H9 (cell line): ENCODE measurements around the gene AFG1L. TPM values are rescaled to one million over a fixed set of nuclear protein-coding genes. Genes with fewer than 3 reads are reported as not detected.

Source experiments
- DNase-seq: peaks from one replicate; pipeline ENCODE4 v3.0.0-alpha.2; 2017
- H2AFZ ChIP-seq: one replicate; pipeline ENCODE4 v1.6.1; 2013; ENCODE audit warnings: mild to moderate bottlenecking, low read length, control low read depth, moderate library complexity
- H2AK5ac ChIP-seq: 2 replicates; pipeline ENCODE4 v1.6.1; 2013; ENCODE audit warnings: low read length, control low read depth, mixed read lengths; ENCODE audit not compliant: insufficient read length
- H2BK120ac ChIP-seq: one replicate; pipeline ENCODE4 v1.6.1; 2013; ENCODE audit warnings: low read depth, mild to moderate bottlenecking, low read length, control low read depth, inconsistent platforms; ENCODE audit not compliant: poor library complexity, severe bottlenecking
- H2BK12ac ChIP-seq: 2 replicates; pipeline ENCODE4 v1.6.1; 2013; ENCODE audit warnings: low read length, control low read depth, mixed read lengths, low read depth; ENCODE audit not compliant: insufficient read length
- H2BK15ac ChIP-seq: 2 replicates; pipeline ENCODE4 v1.6.1; 2013; ENCODE audit warnings: low read depth, low read length, control low read depth
- H2BK20ac ChIP-seq: one replicate; pipeline ENCODE4 v1.6.1; 2013; ENCODE audit warnings: low read depth, mild to moderate bottlenecking, low read length, control low read depth, inconsistent platforms; ENCODE audit not compliant: poor library complexity, severe bottlenecking
- H2BK5ac ChIP-seq: 2 replicates; pipeline ENCODE4 v1.6.1; 2013; ENCODE audit warnings: low read length, control low read depth, mixed read lengths; ENCODE audit not compliant: insufficient read length
- H3K14ac ChIP-seq: 2 replicates; pipeline ENCODE4 v1.6.1; 2013; ENCODE audit warnings: low read length, control low read depth; ENCODE audit not compliant: insufficient read depth
- H3K18ac ChIP-seq: 2 replicates; pipeline ENCODE4 v1.6.1; 2013; ENCODE audit warnings: low read depth, mild to moderate bottlenecking, mixed read lengths, low read length, control low read depth; ENCODE audit not compliant: insufficient read length
- H3K23ac ChIP-seq: 2 replicates; pipeline ENCODE4 v1.6.1; 2013; ENCODE audit warnings: low read length, control low read depth, mixed read lengths, low read depth; ENCODE audit not compliant: insufficient read length
- H3K23me2 ChIP-seq: 2 replicates; pipeline ENCODE4 v1.6.1; 2013; ENCODE audit warnings: low read depth, mild to moderate bottlenecking, mixed read lengths, low read length, control low read depth; ENCODE audit not compliant: insufficient read length, poor library complexity, severe bottlenecking
- H3K27ac ChIP-seq: 2 replicates; pipeline ENCODE4 v1.5.1; 2013; ENCODE audit warnings: low read length, control low read depth, mixed read lengths, low read depth; ENCODE audit not compliant: insufficient read length
- H3K27me3 ChIP-seq: 2 replicates; pipeline ENCODE4 v1.6.1; 2013; ENCODE audit warnings: low read length, control low read depth, inconsistent platforms; ENCODE audit not compliant: insufficient read depth
- H3K4ac ChIP-seq: 2 replicates; pipeline ENCODE4 v1.6.1; 2013; ENCODE audit warnings: low read depth, mild to moderate bottlenecking, control low read depth, inconsistent platforms, low read length, moderate library complexity
- H3K4me1 ChIP-seq: 2 replicates; pipeline ENCODE4 v1.6.1; 2013; ENCODE audit warnings: low read length, control low read depth, inconsistent platforms; ENCODE audit not compliant: insufficient read depth
- H3K4me2 ChIP-seq: 2 replicates; pipeline ENCODE4 v1.6.1; 2013; ENCODE audit warnings: low read length, control low read depth, mixed read lengths; ENCODE audit not compliant: insufficient read length, insufficient read depth
- H3K56ac ChIP-seq: 2 replicates; pipeline ENCODE4 v1.6.1; 2013; ENCODE audit warnings: low read depth, mild to moderate bottlenecking, mixed read lengths, low read length, control low read depth; ENCODE audit not compliant: insufficient read length
- H3K79me1 ChIP-seq: 2 replicates; pipeline ENCODE4 v1.6.1; 2013; ENCODE audit warnings: low read depth, mild to moderate bottlenecking, moderate library complexity, low read length, control low read depth, inconsistent platforms; ENCODE audit not compliant: insufficient read depth, poor library complexity, severe bottlenecking
- H3K79me2 ChIP-seq: 2 replicates; pipeline ENCODE4 v1.6.1; 2013; ENCODE audit warnings: low read length, control low read depth, inconsistent platforms; ENCODE audit not compliant: insufficient read depth
- H3K9ac ChIP-seq: 2 replicates; pipeline ENCODE4 v1.6.1; 2013; ENCODE audit warnings: low read length, control low read depth, mixed read lengths; ENCODE audit not compliant: insufficient read length; ENCODE audit errors: extremely low read depth
- H3K9me3 ChIP-seq: one replicate; pipeline ENCODE4 v1.6.1; 2013; ENCODE audit warnings: low read depth, low read length, inconsistent platforms; ENCODE audit not compliant: control insufficient read depth
- H3T11ph ChIP-seq: one replicate; pipeline ENCODE4 v1.6.1; 2013; ENCODE audit warnings: mild to moderate bottlenecking, low read length, control low read depth, inconsistent platforms
- H4K20me1 ChIP-seq: one replicate; pipeline ENCODE4 v1.6.1; 2013; ENCODE audit not compliant: control insufficient read depth, insufficient read length, insufficient read depth
- H4K5ac ChIP-seq: 2 replicates; pipeline ENCODE4 v1.6.1; 2013; ENCODE audit warnings: low read depth, mild to moderate bottlenecking, mixed read lengths, low read length, control low read depth; ENCODE audit not compliant: insufficient read length
- H4K8ac ChIP-seq: replicated peaks from 2 replicates; pipeline ENCODE4 v1.6.1; 2013; ENCODE audit warnings: low read length, control low read depth, mixed read lengths, low read depth; ENCODE audit not compliant: insufficient read length
- H4K91ac ChIP-seq: 2 replicates; pipeline ENCODE4 v1.6.1; 2013; ENCODE audit warnings: low read depth, mild to moderate bottlenecking, moderate library complexity, mixed read lengths, low read length, control low read depth; ENCODE audit not compliant: insufficient read length
- H3K27ac Mint-ChIP-seq, 3 experiments: 2 replicates in 2 of 3; 3 replicates in 1 of 3; pipeline ENCODE4 v1.8.0; 2020 to 2021; ENCODE audit warnings: mixed read lengths in 3 of 3, mild to moderate bottlenecking in 1 of 3, moderate library complexity in 1 of 3
- H3K27me3 Mint-ChIP-seq: 2 replicates; pipeline ENCODE4 v1.8.0; 2021; ENCODE audit warnings: low read depth, mild to moderate bottlenecking, moderate library complexity, mixed read lengths
- H3K36me3 Mint-ChIP-seq, 3 experiments: 2 replicates in 2 of 3; 3 replicates in 1 of 3; pipeline ENCODE4 v1.8.0; 2020 to 2021; ENCODE audit warnings: low read depth in 3 of 3, mixed read lengths in 3 of 3; ENCODE audit not compliant: insufficient read depth in 1 of 3
- H3K4me1 Mint-ChIP-seq, 2 experiments: 2 replicates each; pipeline ENCODE4 v1.8.0; 2020; ENCODE audit warnings: mixed read lengths in 2 of 2
- H3K4me3 Mint-ChIP-seq, 2 experiments: 2 replicates in 1 of 2; 3 replicates in 1 of 2; pipeline ENCODE4 v1.8.0; 2020 to 2021; ENCODE audit warnings: mild to moderate bottlenecking in 2 of 2, mixed read lengths in 2 of 2, moderate library complexity in 1 of 2
- H3K9me3 Mint-ChIP-seq, 2 experiments: 2 replicates in 1 of 2; 3 replicates in 1 of 2; pipeline ENCODE4 v1.8.0; 2020; ENCODE audit warnings: mild to moderate bottlenecking in 2 of 2, mixed read lengths in 2 of 2, moderate library complexity in 1 of 2
- CTCF ChIP-seq: fragments of 200-600 bp; sonication (generic); conservative IDR thresholded peaks from 3 replicates; pipeline ENCODE4 v1.8.0; 2021; ENCODE audit warnings: antibody characterized with exemption, mild to moderate bottlenecking
- WGBS: extraction: QIAGEN DNeasy Blood & Tissue Kit; methylation state at CpG from one replicate; pipeline ENCODE4 v1.1.7; 2013; ENCODE audit warnings: missing lambda C conversion rate, low lambda C conversion rate, mixed read lengths; ENCODE audit not compliant: insufficient read length; ENCODE audit errors: extremely low coverage; 5-methylcytosine and 5-hydroxymethylcytosine counted together
- total RNA-seq: library from RNA; stranded (reverse); gene quantifications from 2 replicates; pipeline ENCODE4 v1.2.1, GENCODE V29; 2021

Gene AFG1L
- total RNA-seq, 1 experiment from 2014 or later: 4.7 TPM

DNA sequence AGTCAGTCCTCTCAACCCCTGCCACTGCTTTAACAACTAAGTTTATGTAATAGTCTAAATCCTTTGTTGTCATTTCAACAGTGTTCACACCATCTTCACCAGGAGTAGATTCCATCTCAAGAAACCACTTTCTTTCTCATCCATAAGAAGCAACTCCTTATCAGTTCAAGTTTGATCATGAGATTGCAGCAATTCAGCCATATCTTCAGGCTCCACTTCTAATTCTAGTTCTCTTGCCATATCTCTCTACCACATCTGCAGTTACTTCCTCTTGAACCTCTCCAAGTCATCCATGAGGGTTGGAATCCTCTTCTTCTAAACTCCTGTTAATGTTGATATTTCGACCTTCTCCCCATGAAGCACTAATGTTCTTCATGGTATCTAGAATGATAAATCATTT lies 208.0 kb downstream of the AFG1L start:
- Histone ChIP-seq H4K20me1 (no peaks in the 10 kb centered on the region), H3K14ac (no peak overlapping the region), H3K4me2 (no peak overlapping the region), H4K8ac (no peak overlapping the region), H3K56ac (no peak overlapping the region), H3K27ac (no peak overlapping the region), H2BK120ac (no peak overlapping the region), H3K27me3 (no peaks in the 10 kb centered on the region), H2AFZ (no peak overlapping the region), H2BK20ac (no peak overlapping the region), H3K79me1 (no peaks in the 10 kb centered on the region), H3K9me3 (no peaks in the 10 kb centered on the region), H3K4me1 (no peaks in the 10 kb centered on the region), H3K9ac (no peak overlapping the region), H3K4ac (no peak overlapping the region), H4K91ac (no peak overlapping the region), H2BK12ac (no peak overlapping the region), H2BK15ac (no peak overlapping the region), H2AK5ac (no peak overlapping the region), H4K5ac (no peak overlapping the region), H3K79me2 (no peaks in the 10 kb centered on the region), H3K23me2 (no peaks in the 10 kb centered on the region), H3K18ac (no peak overlapping the region), H3T11ph (no peak overlapping the region), H2BK5ac (no peak overlapping the region), H3K23ac (no peak overlapping the region)
- no peaks in the 10 kb centered on the region; the same call in 1 of the 2 replicates for H3K27me3 Mint-ChIP-seq
- H3K9me3 Mint-ChIP-seq: no peaks in the 10 kb centered on the region; a peak in 1 of 5 replicates
- no peak overlapping the region for H3K4me3 Mint-ChIP-seq
- WGBS: no CpG with 5 or more reads among the region's 1 CpG
- no peak for DNase-seq
- H3K36me3 Mint-ChIP-seq: peaks cover 0 to 5% (median 0%) of the 10 kb centered on the region in 3 experiments; a peak in 1 of 7 replicates
- TF ChIP-seq CTCF: no peak
- H3K4me1 Mint-ChIP-seq: peaks cover 4 to 6% of the 10 kb centered on the region in 2 experiments; a peak in 3 of 4 replicates
- no peak overlapping the region for H3K27ac Mint-ChIP-seq
